Measurements from ENCODE around the gene KRT81.

DNA sequence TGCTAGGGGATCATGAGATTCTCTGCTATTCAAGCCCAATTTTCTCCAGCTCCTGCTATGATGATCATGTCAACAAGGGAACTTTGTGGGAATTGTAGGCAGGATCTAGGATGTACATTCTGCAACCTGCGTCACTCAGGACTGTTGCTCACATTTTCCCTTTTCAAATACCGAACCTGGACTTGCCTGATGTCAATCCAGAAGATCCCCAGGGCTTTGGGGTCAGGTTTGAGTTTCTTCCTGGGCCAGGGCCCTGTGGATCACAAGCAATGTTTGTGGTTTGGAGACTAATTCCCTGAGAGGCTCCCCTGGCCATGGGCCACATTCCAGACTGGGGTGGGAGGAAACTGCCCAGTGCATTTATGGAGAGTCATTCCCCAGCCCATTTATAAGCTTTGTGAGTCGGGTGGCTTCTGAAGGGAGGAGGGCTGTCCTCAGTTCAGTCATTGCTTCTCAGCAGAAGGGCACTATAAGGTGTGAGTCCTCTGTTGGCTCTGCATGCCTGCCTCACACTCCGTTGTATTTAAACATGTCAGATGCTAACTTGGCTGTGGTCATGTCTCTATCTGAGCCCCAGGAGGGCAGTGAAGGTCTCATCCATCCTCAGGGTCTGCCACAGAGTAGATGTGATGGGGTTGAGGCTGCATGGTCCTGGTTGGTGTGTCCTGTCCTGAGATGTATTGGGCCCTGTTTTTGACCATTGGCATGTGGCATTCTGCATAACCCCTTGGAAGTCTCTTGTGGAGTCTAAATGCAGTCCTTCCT, 10.4 kb downstream of the KRT81 start:
- TF ChIP-seq, protein P1, sequence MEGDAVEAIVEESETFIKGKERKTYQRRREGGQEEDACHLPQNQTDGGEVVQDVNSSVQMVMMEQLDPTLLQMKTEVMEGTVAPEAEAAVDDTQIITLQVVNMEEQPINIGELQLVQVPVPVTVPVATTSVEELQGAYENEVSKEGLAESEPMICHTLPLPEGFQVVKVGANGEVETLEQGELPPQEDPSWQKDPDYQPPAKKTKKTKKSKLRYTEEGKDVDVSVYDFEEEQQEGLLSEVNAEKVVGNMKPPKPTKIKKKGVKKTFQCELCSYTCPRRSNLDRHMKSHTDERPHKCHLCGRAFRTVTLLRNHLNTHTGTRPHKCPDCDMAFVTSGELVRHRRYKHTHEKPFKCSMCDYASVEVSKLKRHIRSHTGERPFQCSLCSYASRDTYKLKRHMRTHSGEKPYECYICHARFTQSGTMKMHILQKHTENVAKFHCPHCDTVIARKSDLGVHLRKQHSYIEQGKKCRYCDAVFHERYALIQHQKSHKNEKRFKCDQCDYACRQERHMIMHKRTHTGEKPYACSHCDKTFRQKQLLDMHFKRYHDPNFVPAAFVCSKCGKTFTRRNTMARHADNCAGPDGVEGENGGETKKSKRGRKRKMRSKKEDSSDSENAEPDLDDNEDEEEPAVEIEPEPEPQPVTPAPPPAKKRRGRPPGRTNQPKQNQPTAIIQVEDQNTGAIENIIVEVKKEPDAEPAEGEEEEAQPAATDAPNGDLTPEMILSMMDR (IDR thresholded peaks at IDR 0.05; ENCODE audit: poor library complexity, severe bottlenecking): no peak
- no peak for TF ChIP-seq EP300 (conservative IDR thresholded peaks at IDR 0.05; ENCODE audit: poor library complexity, severe bottlenecking)
